Gastrocnemius medialis (tissue), 4 donors: Measurements from ENCODE around the gene RGSL1. TPM values are rescaled to one million over a fixed set of nuclear protein-coding genes. Genes with fewer than 3 reads are reported as not detected.

Experiments
- ATAC-seq, 2 donors: fragments of 150-250 bp; one replicate each; pipeline ENCODE4 v1.9.1; 2016
- DNase-seq, 2 donors: peaks; one replicate each; pipeline ENCODE4 v3.0.0-alpha.2; 2019
- H3K27ac ChIP-seq, 4 donors: fragments of 200-600 bp; sonication (generic); 1 replicate in 1 of 4; 2 replicates in 3 of 4; pipeline ENCODE4 v1.5.1; 2016 to 2018; ENCODE audit warnings: mild to moderate bottlenecking in 2 of 4, moderate library complexity in 1 of 4
- H3K27me3 ChIP-seq, 3 donors: fragments of 200-600 bp; sonication (generic) in 2 of 3; 1 replicate in 1 of 3; 2 replicates in 2 of 3; pipeline versions ENCODE4 v1.5.1 to v1.6.0; 2016 to 2019; ENCODE audit warnings: mild to moderate bottlenecking in 1 of 3, moderate library complexity in 1 of 3
- H3K36me3 ChIP-seq, 2 donors: fragments of 200-600 bp; sonication (generic) in 1 of 2; one replicate each; pipeline ENCODE4 v1.5.1; 2017 to 2018
- H3K4me1 ChIP-seq, 2 donors: fragments of 200-600 bp; sonication (generic) in 1 of 2; one replicate each; pipeline ENCODE4 v1.5.1; 2016 to 2017; ENCODE audit warnings: mild to moderate bottlenecking in 2 of 2
- H3K4me3 ChIP-seq, 4 donors: fragments of 200-600 bp; sonication (generic) in 3 of 4; 1 replicate in 1 of 4; 2 replicates in 3 of 4; pipeline ENCODE4 v1.5.1; 2016 to 2019; ENCODE audit warnings: mild to moderate bottlenecking in 2 of 4
- H3K9me3 ChIP-seq, 3 donors: fragments of 200-600 bp; sonication (generic) in 2 of 3; 1 replicate in 1 of 3; 2 replicates in 2 of 3; pipeline ENCODE4 v1.5.1; 2016 to 2019
- POLR2A ChIP-seq, 2 donors: fragments of 450-650 bp; IDR thresholded peaks; one replicate each; pipeline ENCODE4 v1.6.1; 2017; ENCODE audit warnings: antibody characterized with exemption in 2 of 2, mild to moderate bottlenecking in 2 of 2, moderate library complexity in 2 of 2
- in situ Hi-C, 4 donors: fragments of 200-750 bp; cut with MboI; loops; one replicate each; pipeline versions ENCODE4 v1.15.0 to v1.8.0; 2017; ENCODE audit warnings: low sequenced_read_pairs in 4 of 4
- intact Hi-C: fragments of 100-400 bp; cut with DNase I; formaldehyde crosslinking; loops from one replicate; pipeline ENCODE4 v1.15.1; 2023; ENCODE audit warnings: low total_unique reads
- total RNA-seq, 4 donors: library from RNA; depleted of rRNA; stranded (reverse); fragments of >200 nt; gene quantifications; one replicate each; pipeline versions ENCODE4 v1.1.0 to v1.2.3, GENCODE V29; 2016
- TF ChIP-seq, protein P1 (sequence below), 5 experiments: fragments of 450-650 bp in 3 of 5; fragments of 200-600 bp in 2 of 5; sonication (generic) in 2 of 5; IDR thresholded peaks in 4 of 5; conservative IDR thresholded peaks in 1 of 5; 1 replicate in 4 of 5; 2 replicates in 1 of 5; pipeline ENCODE4 v1.5.1; 2016 to 2019; ENCODE audit warnings: antibody characterized with exemption in 5 of 5, mild to moderate bottlenecking in 3 of 5, moderate library complexity in 3 of 5

RGSL1 gene
- total RNA-seq, 4 donors from 2014 or later = not detected

DNA sequence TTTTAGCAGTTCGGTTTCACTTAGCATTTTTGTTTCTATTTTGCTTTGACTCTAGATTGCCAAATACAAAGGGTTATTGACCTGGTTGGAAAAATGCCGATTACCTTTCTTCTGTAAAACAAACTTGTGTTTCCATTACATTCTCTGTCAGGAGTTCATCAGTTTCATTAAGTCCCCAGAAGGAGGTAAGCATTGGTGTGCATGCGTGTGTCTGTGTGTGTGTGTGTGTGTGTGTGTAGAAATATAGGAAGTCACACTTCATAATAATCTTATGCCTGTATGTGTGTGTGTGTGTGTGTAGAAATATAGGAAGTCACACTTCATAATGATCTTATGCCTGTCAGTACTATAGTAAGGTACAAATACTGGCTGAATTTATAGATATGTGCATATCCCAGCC lies 10.0 kb downstream of the RGSL1 start:
- Histone ChIP-seq H3K36me3 (no peaks in the 10 kb centered on the region), H3K27me3 (no peaks in the 10 kb centered on the region), H3K4me3 (no peak overlapping the region), H3K4me1 (no peaks in the 10 kb centered on the region), H3K27ac (no peak overlapping the region), H3K9me3 (no peaks in the 10 kb centered on the region)
- TF ChIP-seq POLR2A (IDR thresholded peaks at IDR 0.05) = no peak
- TF ChIP-seq, protein P1, sequence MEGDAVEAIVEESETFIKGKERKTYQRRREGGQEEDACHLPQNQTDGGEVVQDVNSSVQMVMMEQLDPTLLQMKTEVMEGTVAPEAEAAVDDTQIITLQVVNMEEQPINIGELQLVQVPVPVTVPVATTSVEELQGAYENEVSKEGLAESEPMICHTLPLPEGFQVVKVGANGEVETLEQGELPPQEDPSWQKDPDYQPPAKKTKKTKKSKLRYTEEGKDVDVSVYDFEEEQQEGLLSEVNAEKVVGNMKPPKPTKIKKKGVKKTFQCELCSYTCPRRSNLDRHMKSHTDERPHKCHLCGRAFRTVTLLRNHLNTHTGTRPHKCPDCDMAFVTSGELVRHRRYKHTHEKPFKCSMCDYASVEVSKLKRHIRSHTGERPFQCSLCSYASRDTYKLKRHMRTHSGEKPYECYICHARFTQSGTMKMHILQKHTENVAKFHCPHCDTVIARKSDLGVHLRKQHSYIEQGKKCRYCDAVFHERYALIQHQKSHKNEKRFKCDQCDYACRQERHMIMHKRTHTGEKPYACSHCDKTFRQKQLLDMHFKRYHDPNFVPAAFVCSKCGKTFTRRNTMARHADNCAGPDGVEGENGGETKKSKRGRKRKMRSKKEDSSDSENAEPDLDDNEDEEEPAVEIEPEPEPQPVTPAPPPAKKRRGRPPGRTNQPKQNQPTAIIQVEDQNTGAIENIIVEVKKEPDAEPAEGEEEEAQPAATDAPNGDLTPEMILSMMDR (IDR thresholded peaks at IDR 0.05 in 4 of 5, conservative IDR thresholded peaks at IDR 0.05 in 1 of 5) = no peak
- no peak for DNase-seq
- intact Hi-C loops (no loop called here), in situ Hi-C loops (no loop called here)
- no peak for ATAC-seq

DNA sequence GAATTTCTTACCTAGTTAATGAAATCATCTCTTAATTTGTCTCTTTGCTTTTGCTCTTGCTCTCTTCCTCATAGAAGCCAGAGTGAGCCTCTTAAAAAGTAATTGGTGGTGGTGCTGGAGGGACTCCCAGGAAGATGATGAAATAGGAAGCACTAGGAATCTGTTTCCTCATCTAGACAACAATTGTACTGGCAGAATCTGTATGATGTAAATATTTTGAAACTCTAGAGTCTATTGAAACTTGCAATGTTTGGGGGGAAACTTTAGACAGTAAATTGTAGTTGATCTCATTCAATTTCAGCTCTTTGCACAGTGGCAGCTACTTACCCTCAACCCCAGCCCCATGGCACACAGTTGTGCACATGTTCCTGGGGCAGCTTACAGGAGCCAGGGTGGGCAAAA lies 10.6 kb downstream of the RGSL1 start:
- no peak for DNase-seq
- no peak overlapping the region for H3K27ac ChIP-seq
- intact Hi-C loops = no loop called here
- no peak overlapping the region for H3K4me3 ChIP-seq
- H3K27me3 ChIP-seq = no peaks in the 10 kb centered on the region
- no peak for TF ChIP-seq POLR2A (IDR thresholded peaks at IDR 0.05)
- in situ Hi-C loops = no loop called here
- no peaks in the 10 kb centered on the region for H3K9me3 ChIP-seq
- H3K36me3 ChIP-seq = no peaks in the 10 kb centered on the region
- ATAC-seq = no peak
- no peaks in the 10 kb centered on the region for H3K4me1 ChIP-seq

DNA sequence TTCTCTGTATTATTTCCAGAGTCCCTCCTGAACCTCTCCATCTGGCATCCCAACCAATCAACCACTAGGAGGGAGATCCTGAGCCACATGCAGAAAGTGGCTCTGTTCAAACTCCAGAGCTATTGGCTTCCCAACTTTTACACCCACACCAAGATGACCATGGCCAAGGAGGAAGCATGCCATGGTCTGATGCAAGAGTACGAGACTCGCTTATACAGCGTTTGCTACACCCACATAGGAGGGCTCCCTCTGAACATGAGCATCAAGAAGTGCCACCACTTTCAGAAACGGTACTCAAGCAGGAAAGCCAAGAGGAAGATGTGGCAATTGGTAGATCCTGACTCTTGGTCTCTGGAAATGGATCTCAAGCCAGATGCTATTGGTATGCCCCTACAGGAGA lies 23.6 kb downstream of the RGSL1 start:
- TF ChIP-seq, protein P1 (IDR thresholded peaks at IDR 0.05 in 4 of 5, conservative IDR thresholded peaks at IDR 0.05 in 1 of 5) = no peak
- no peak for TF ChIP-seq POLR2A (IDR thresholded peaks at IDR 0.05)
- no peak overlapping the region for H3K27ac ChIP-seq
- H3K36me3 ChIP-seq = no peaks in the 10 kb centered on the region
- no peak for ATAC-seq
- in situ Hi-C loops (no loop called here), intact Hi-C loops (no loop called here)
- no peaks in the 10 kb centered on the region for H3K4me1 ChIP-seq
- no peaks in the 10 kb centered on the region for H3K27me3 ChIP-seq
- H3K9me3 ChIP-seq = peaks cover 0 to 4% (median 0%) of the 10 kb centered on the region in 3 donors
- no peak for DNase-seq
- no peak overlapping the region for H3K4me3 ChIP-seq

- H3K27me3 ChIP-seq = no peaks in the 10 kb centered on the region
- no peak for ATAC-seq
- no peak overlapping the region for H3K4me3 ChIP-seq
- H3K9me3 ChIP-seq = peaks cover 0 to 5% (median 0%) of the 10 kb centered on the region in 3 donors
- no peak for TF ChIP-seq POLR2A (IDR thresholded peaks at IDR 0.05)
- TF ChIP-seq, protein P1 (IDR thresholded peaks at IDR 0.05 in 4 of 5, conservative IDR thresholded peaks at IDR 0.05 in 1 of 5) = no peak
- in situ Hi-C loops = no loop called here
- no peak overlapping the region for H3K27ac ChIP-seq
- no peaks in the 10 kb centered on the region for H3K4me1 ChIP-seq
- no peak for DNase-seq
- no peaks in the 10 kb centered on the region for H3K36me3 ChIP-seq
- intact Hi-C loops = no loop called here
Observed at GRCh38 chr1:182476625-182477024, 26.7 kb downstream of the RGSL1 start.

DNA sequence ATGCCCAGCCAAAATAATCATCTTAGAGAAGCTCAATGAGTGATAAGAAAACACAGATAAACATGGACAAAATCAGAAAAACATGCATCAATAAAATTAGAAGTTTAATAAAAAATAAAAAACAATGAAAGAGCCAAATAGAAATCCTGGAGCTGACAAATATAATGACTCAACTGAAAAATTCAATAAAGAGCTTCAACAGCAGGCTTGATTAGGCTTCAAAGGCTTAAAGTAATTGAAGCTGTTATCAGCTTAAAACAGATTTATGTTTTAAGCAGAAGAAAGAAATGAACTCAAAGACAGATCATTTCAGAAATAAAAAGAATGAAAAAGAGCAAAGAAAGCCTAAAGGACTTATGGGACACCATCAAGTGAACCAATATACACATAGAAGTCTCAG lies 28.3 kb downstream of the RGSL1 start:
- Histone ChIP-seq H3K4me1 (no peaks in the 10 kb centered on the region), H3K4me3 (no peak overlapping the region), H3K27me3 (no peaks in the 10 kb centered on the region), H3K27ac (no peak overlapping the region), H3K9me3 (peaks cover 0 to 5% (median 0%) of the 10 kb centered on the region in 3 donors), H3K36me3 (no peaks in the 10 kb centered on the region)
- in situ Hi-C loops (no loop called here), intact Hi-C loops (no loop called here)
- DNase-seq (no peak), ATAC-seq (no peak)
- TF ChIP-seq, protein P1 (IDR thresholded peaks at IDR 0.05 in 4 of 5, conservative IDR thresholded peaks at IDR 0.05 in 1 of 5) = no peak
- no peak for TF ChIP-seq POLR2A (IDR thresholded peaks at IDR 0.05)
